GM21576 (cell line): ENCODE data around the gene GRIN2A.

Source experiments
- ATAC-seq: cut with Tn5 transposase; IDR thresholded peaks from one replicate; pipeline ENCODE4 v1.9.1; 2021; ENCODE audit warnings: mild to moderate bottlenecking, moderate library complexity; ENCODE audit not compliant: unreplicated experiment

Gene GRIN2A

GRCh38 chr16:10182222-10183053 lies at the start of gene GRIN2A:
Gene GRIN2A (minus strand): TSS chr16:10182428. CDS start chr16:10180411, 2,017 bp downstream.
- no peak for ATAC-seq

GRCh38 chr16:10231563-10231962 lies 49.3 kb upstream of the GRIN2A start:
- no peak for ATAC-seq

GRCh38 chr16:10228779-10229178 lies 46.6 kb upstream of the GRIN2A start:
- no peak for ATAC-seq

GRCh38 chr16:10226987-10227306 lies 44.7 kb upstream of the GRIN2A start:
- ATAC-seq, result no peak

GRCh38 chr16:10226141-10226986 lies 44.1 kb upstream of the GRIN2A start:
- no peak for ATAC-seq

GRCh38 chr16:10225653-10226052 lies 43.4 kb upstream of the GRIN2A start:
- no peak for ATAC-seq

- no peak for ATAC-seq
Observed at GRCh38 chr16:10224850-10225249, 42.6 kb upstream of the GRIN2A start.

GRCh38 chr16:10220942-10221341 lies 38.7 kb upstream of the GRIN2A start:
- no peak for ATAC-seq

- no peak for ATAC-seq
Observed at GRCh38 chr16:10219742-10220141, 37.5 kb upstream of the GRIN2A start.

GRCh38 chr16:10218490-10219206 lies 36.4 kb upstream of the GRIN2A start:
- ATAC-seq, result no peak

GRCh38 chr16:10213748-10214147 lies 31.5 kb upstream of the GRIN2A start:
- no peak for ATAC-seq

- no peak for ATAC-seq
Observed at GRCh38 chr16:10210944-10211343, 28.7 kb upstream of the GRIN2A start.

- ATAC-seq, result no peak
Observed at GRCh38 chr16:10206865-10207264, 24.6 kb upstream of the GRIN2A start.

GRCh38 chr16:10206215-10206614 lies 24.0 kb upstream of the GRIN2A start:
- ATAC-seq, result no peak

GRCh38 chr16:10205688-10206087 lies 23.5 kb upstream of the GRIN2A start:
- ATAC-seq, result no peak

- ATAC-seq, result no peak
Observed at GRCh38 chr16:10202649-10203048, 20.4 kb upstream of the GRIN2A start.

GRCh38 chr16:10200637-10201586 lies 18.7 kb upstream of the GRIN2A start:
- no peak for ATAC-seq

GRCh38 chr16:10196999-10197398 lies 14.8 kb upstream of the GRIN2A start:
- no peak for ATAC-seq

- ATAC-seq, result no peak
Observed at GRCh38 chr16:10191096-10191495, 8.9 kb upstream of the GRIN2A start.

GRCh38 chr16:10189861-10190390 lies 7.7 kb upstream of the GRIN2A start:
- no peak for ATAC-seq
